CD4-positive, alpha-beta T cell treated with Interferon gamma for 1 hour (primary cell): ENCODE data around the gene CCDC106.

Experiments
- DNase-seq: peaks from one replicate; pipeline ENCODE4 v3.0.0-alpha.2; 2020

The CCDC106 gene

GRCh38 chr19:55671054-55671378 lies 23.0 kb downstream of the CCDC106 start:
- DNase-seq = no peak

DNA sequence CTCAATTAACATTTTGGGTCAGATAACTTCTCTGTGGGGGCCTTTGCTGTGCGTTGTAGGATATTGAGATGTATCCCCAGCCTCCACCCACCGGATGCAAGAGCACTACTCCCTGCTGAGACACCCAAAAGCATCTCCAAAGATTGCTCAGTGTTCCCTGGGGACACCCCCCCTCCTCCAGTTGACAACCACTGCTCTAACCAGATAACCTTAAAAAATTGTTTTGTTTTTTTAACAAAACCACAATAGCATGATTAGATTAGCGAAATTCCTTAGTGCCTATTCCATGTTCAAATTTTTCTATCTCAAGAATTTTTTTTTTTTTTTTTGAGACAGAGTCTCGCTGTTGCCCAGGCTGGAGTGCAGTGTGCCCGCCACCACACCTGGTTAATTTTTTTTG lies 24.4 kb downstream of the CCDC106 start:
- DNase-seq = no peak

DNA sequence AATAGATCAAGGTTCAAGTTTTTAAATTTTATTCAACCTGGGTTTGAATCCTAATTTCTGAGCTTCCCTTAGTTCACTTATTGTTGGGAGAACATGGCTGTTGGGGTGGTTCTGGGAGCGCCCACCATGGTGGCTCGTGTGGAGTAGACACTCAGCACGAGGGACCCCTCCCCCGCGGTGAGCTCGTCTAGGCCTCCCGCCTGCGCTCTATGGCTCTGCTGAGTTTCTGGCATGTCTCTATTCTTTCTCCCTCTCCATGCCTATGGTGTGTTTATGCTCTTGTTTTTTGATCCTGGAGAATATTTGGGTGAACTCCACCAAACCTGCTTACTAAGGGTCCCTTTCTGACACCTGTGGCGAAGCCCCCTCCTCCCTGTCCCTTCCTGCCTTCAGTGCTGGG lies 25.5 kb downstream of the CCDC106 start:
- DNase-seq = no peak

GRCh38 chr19:55673889-55674288 lies 25.9 kb downstream of the CCDC106 start:
- no peak for DNase-seq

GRCh38 chr19:55674459-55674840 lies 26.4 kb downstream of the CCDC106 start:
- DNase-seq = no peak

- DNase-seq = peak; percentile 98
Measured at GRCh38 chr19:55674841-55675660, 27.0 kb downstream of the CCDC106 start, which contains the start of gene EPN1. EPN1 (plus strand) TSS chr19:55675226; CDS start chr19:55678628, 3,402 bp downstream.

DNA sequence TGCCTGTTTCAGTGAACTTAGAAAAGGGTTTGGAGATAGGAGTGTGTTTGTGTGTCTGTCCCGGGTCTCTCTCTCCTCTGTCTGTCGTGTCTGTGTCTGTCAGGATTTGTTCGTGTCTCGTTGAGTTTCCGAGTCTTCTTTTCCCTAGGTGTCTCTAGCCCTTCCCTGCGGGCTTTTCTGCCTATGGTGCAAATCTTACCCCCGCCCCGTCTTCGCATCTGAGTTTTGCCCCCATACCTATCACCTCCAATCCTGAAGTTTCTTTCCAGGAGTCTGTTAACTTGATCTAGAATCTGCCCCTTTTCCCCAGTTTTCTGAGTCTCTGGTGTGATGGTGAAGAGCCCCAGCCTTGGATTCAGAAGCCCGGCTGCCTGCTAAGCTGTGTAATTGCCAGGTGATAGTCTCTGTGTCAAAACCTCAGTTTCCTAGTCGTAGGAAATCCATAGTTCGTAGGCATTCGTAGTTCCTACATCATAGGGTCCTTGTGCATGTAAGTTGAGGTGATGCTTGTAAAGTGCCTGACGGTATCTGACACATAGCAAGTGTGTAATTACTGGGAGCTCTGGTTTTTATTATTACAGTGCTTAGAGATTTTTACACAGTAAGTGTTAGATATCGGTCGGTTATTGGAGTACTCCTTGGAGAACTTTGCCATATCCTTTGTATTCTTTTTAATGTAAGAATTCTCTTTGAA lies 27.8 kb downstream of the CCDC106 start:
- DNase-seq = no peak

DNA sequence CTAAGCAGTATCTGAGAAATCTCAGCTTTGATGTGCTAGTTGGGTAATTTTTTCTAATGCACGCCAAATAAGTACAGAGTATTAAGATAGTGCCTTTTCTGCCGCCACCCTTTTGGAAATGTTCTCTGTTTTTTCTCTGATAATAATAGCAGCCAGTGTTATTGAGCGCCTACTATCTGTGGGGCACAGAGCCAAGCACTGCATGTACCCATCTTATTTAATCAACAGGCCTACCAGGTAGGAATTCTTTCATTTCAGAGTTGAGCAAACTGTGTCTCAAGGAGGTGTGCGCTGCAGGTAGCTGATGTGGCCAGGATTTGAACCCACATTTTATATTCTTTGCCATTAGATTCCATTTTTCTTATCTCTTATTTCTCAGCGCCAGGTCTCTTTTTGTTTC lies 28.4 kb downstream of the CCDC106 start:
- no peak for DNase-seq

GRCh38 chr19:55676889-55677505 lies 29.0 kb downstream of the CCDC106 start:
- DNase-seq = no peak

- DNase-seq = no peak
Measured at GRCh38 chr19:55677572-55678028, 29.6 kb downstream of the CCDC106 start.

- DNase-seq = peak; percentile 81
Measured at GRCh38 chr19:55678121-55678671, 30.2 kb downstream of the CCDC106 start.

DNA sequence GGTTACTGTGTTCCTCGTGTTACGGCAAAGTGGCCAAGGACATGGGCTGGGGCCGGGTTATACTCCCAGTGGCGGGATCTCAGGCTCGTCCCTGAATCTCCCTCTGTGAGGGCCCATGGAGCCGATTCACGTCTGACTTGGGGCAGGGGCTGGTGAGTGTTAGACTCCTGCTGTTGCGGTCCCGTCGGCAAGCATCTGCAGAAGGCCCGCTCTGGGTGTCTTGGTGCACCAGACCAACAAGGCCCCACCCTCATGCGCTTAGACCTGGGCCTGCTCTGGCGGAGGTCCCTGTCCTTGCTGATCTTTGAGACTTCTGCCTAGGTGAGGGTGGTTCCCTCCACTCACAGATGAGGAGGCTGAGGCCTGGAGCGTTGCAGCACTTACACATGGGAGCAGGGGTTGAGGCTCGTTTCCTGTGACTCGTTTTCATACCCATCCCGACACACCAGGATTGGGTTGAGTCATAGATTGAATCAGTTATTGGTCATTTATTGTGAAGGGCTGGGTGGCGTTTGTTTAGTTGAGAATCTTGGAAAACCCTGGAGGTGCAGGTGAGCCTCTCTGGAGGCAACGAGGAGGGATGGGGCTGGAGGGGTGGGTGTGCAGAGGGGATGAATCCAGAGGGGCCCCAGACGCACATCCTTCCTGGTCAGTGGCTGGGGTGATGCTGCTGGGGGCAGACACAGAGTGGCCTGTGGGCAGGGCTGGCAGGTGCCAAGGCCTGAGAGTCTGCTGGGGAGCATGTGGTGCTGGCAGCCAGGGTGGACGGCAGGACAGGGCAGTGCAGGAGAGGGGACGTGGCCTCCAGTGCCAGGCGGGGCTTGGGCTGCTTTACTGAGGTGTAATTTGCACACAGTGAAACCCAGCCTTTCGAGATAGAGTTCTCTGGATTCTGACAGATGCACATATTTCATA lies 31.6 kb downstream of the CCDC106 start:
- DNase-seq = no peak

- no peak for DNase-seq
Measured at GRCh38 chr19:55680339-55681130, 32.5 kb downstream of the CCDC106 start.

- no peak for DNase-seq
Measured at GRCh38 chr19:55681131-55682092, 33.4 kb downstream of the CCDC106 start.

GRCh38 chr19:55683449-55684261 lies 35.6 kb downstream of the CCDC106 start:
- no peak for DNase-seq

DNA sequence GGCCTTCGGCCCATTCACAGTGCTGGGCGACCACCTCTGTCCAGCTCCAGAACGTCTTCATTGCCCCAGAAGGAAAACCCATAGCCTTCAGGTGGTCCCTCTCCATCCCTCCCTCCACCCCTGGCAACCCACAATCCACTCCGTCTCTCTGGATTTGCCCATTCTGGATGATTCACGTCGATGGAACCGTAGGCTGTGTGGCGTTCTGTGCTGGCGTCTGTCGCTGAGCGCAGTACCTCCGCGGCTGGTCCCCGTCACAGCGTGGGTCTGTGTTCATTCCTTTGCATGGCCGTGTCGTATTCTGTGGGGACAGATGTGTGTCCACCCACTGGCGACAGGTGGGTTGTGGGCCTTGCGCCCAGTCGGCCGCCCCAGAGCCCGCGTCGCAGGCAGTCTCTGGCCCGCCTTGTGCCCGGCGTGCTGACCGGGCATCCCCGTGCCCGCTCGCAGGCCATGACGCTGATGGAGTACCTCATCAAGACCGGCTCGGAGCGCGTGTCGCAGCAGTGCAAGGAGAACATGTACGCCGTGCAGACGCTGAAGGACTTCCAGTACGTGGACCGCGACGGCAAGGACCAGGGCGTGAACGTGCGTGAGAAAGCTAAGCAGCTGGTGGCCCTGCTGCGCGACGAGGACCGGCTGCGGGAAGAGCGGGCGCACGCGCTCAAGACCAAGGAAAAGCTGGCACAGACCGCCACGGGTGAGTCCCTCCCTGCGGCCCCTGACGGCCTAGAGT lies 37.1 kb downstream of the CCDC106 start:
- no peak for DNase-seq

- no peak for DNase-seq
Measured at GRCh38 chr19:55685776-55686175, 37.8 kb downstream of the CCDC106 start.

DNA sequence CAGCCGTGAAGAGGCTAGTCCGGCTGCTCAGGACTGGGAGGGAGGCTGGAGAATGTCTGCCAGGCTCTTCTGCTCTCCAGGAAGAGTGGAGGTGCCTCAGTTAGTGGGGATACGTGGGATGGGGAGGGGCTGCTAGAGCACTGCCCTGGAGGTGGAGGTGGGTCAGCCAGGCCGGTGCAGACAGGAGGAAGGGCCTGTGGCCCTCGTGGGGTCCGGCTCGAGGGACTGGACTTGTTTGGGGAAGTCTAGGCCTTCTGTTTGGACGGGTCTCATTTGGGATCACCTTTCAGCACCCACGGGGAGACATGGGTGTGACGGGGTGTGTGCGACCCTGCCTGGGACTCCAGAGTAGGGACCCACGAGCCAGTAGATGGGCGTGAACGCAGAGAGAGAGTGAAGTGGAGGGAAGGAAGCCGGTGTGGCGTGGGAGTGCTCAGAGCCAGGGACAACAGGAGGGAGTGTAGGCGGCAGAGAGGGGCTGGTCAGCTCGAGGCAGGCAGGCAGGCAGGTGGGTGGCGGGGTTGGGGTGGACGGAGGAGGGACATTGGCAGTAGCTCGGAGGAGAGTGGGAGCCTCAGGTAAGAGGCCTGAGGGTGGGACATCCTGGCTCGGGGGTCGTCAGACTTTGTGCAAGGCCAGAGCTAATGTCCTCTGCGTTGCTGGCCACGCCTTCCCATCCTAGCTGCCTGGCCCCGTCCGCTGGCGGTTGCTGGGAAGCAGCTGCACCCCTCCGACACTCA lies 38.5 kb downstream of the CCDC106 start:
- no peak for DNase-seq
